ENCODE data around the gene USE1. TPM values are rescaled to one million over a fixed set of nuclear protein-coding genes. Genes with fewer than 3 reads are reported as not detected.

USE1 gene
- total RNA-seq, 1 experiment from 2014 or later: 27.5 TPM

- CTCF ChIA-PET: interaction anchor here (0.8 to 1.5 kb wide), 9 partner anchors 11 to 229 kb away, joined by 3 to 11 read pairs (median 4); partner anchors contain the start of gene DDA1
- no peak for ATAC-seq
- peak overlapping the region; percentile 15; the same call in 1 of the 2 replicates for H3K27ac ChIP-seq (ENCODE audit: low read depth, low read length)
Measured at GRCh38 chr19:17266589-17266974, 51.4 kb downstream of the USE1 start.

More at GRCh38 chr19:17266589-17266974, 51.4 kb downstream of the USE1 start:
- intact Hi-C loops (cut with micrococcal nuclease): no loop called here
- POLR2A ChIA-PET: interaction anchor here (0.8 to 1.3 kb wide), 8 partner anchors 13 to 52 kb away, joined by 3 to 8 read pairs (median 6); partner anchors contain the start of genes ANKLE1, DDA1, OCEL1 and USE1
- no peak for TF ChIP-seq ZNF274 (IDR thresholded peaks at IDR 0.05; ENCODE audit: low read depth, low read length)
- TF ChIP-seq EZH2phosphoT487 (IDR thresholded peaks at IDR 0.05; ENCODE audit: borderline replicate concordance): no peak
- TF ChIP-seq SIN3A (IDR thresholded peaks at IDR 0.05; ENCODE audit: low read depth): no peak
- TF ChIP-seq ATF3 (IDR thresholded peaks at IDR 0.05): no peak
- TF ChIP-seq EGR1 (IDR thresholded peaks at IDR 0.05; ENCODE audit: low read depth): no peak
- TF ChIP-seq SP1 (IDR thresholded peaks at IDR 0.05; ENCODE audit: low read depth): no peak
- no peak for TF ChIP-seq TCF7L2 (IDR thresholded peaks at IDR 0.05; ENCODE audit: borderline replicate concordance, extremely low read depth, insufficient read depth, insufficient read length)
- no peak for TF ChIP-seq FOSL1 (IDR thresholded peaks at IDR 0.05; ENCODE audit: low read depth)
- no peak for TF ChIP-seq CBX3 (IDR thresholded peaks at IDR 0.05; ENCODE audit: low read depth)
- no peak for TF ChIP-seq ZFX (IDR thresholded peaks at IDR 0.05)
- no peak for TF ChIP-seq MAX (IDR thresholded peaks at IDR 0.05)
- TF ChIP-seq EZH2 (IDR thresholded peaks at IDR 0.05): no peak
- no peak for TF ChIP-seq ZBTB33 (IDR thresholded peaks at IDR 0.05; ENCODE audit: extremely low read depth, insufficient replicate concordance, low read length)
- no peak for TF ChIP-seq CEBPB (IDR thresholded peaks at IDR 0.05; ENCODE audit: low read depth)
- TF ChIP-seq RAD21 (IDR thresholded peaks at IDR 0.05; ENCODE audit: low read depth): no peak
- TF ChIP-seq JUND (IDR thresholded peaks at IDR 0.05): no peak
- Histone ChIP-seq H2AFZ (ENCODE audit: low read depth, low read length, poor library complexity, severe bottlenecking) (peak overlapping the region; percentile 67), H3K4me2 (ENCODE audit: low read length) (no peak overlapping the region), H3K36me3 (ENCODE audit: control insufficient read depth in 1 of 2, insufficient read depth in 2 of 2, low read length in 2 of 2) (peaks cover 3 to 18% of the 10 kb centered on the region in 2 experiments; a peak in 3 of 4 replicates), H4K20me1 (ENCODE audit: insufficient read depth) (no peaks in the 10 kb centered on the region), H3K9me2 (ENCODE audit: insufficient read depth) (no peaks in the 10 kb centered on the region), H3K4me3 (replicated peaks in 1 of 2; ENCODE audit: low read depth in 1 of 2, low read length in 2 of 2) (no peak overlapping the region; a peak in 1 of 4 replicates), H3K9me3 (ENCODE audit: control insufficient read depth in 1 of 2, insufficient read depth in 1 of 2, low read depth in 1 of 2, low read length in 2 of 2) (no peaks in the 10 kb centered on the region), H3K27me3 (ENCODE audit: insufficient read depth, low read length) (no peaks in the 10 kb centered on the region), H3K9ac (ENCODE audit: low read length) (no peak overlapping the region), H3K4me1 (ENCODE audit: control insufficient read depth in 1 of 2, insufficient read depth in 2 of 2, low read length in 2 of 2) (peaks cover 3 to 9% of the 10 kb centered on the region in 2 experiments; a peak in 3 of 4 replicates), H3K79me2 (ENCODE audit: insufficient read depth, low read length) (peaks cover 17% of the 10 kb centered on the region)
- BruUV-seq (replicated peaks): no TSS peak
- no peak for DNase-seq (ENCODE audit: low read depth, low spot score)
- RAD21 ChIA-PET (ENCODE audit: low non-redundant PET in 1 of 2, low total read pairs in 2 of 2, uncharacterized antibody in 2 of 2, unreplicated experiment in 2 of 2): no interaction called here

Measured in HCT116 (cell line).